ENCODE results near the gene NAA15. TPM values are rescaled to one million over a fixed set of nuclear protein-coding genes. Genes with fewer than 3 reads are reported as not detected.

The NAA15 gene
- total RNA-seq, 4 donors from 2014 or later = 25.0 to 48.8 (median 37.2) TPM

GRCh38 chr4:139419388-139419914, 118.1 kb downstream of the NAA15 start:
- in situ Hi-C loops (cut with MboI; ENCODE audit: low sequenced_read_pairs in 4 of 4) = loop anchor here in 1 of 4 donors (10.0 kb wide), 1 partner anchor 45 kb away; no protein-coding TSS in a partner anchor
- Histone ChIP-seq H3K4me3 (no peak overlapping the region), H3K27ac (peak overlapping the region; percentile 5 to 64 (median 46)), H3K36me3 (no peaks in the 10 kb centered on the region), H3K27me3 (no peaks in the 10 kb centered on the region), H3K4me1 (no peaks in the 10 kb centered on the region), H3K9me3 (no peaks in the 10 kb centered on the region)
- DNase-seq = peak; percentile 17 to 47
- no peak for TF ChIP-seq POLR2A (IDR thresholded peaks at IDR 0.05)
- no peak for TF ChIP-seq CTCF (IDR thresholded peaks at IDR 0.05 in 4 of 5, conservative IDR thresholded peaks at IDR 0.05 in 1 of 5)
- ATAC-seq = peak in 1 of 2 donors; percentile 60
- intact Hi-C loops (cut with DNase I; ENCODE audit: low total_unique reads) = loop anchor here (5.0 kb wide), 3 partner anchors 93 to 213 kb away; partner anchors contain the start of gene SETD7

- Histone ChIP-seq H3K4me3 (no peak overlapping the region), H3K27me3 (no peaks in the 10 kb centered on the region), H3K36me3 (no peaks in the 10 kb centered on the region), H3K4me1 (no peaks in the 10 kb centered on the region), H3K9me3 (no peaks in the 10 kb centered on the region), H3K27ac (peak overlapping the region in 1 of 4 donors; percentile 44)
- in situ Hi-C loops (cut with MboI; ENCODE audit: low sequenced_read_pairs in 4 of 4) (no loop called here), intact Hi-C loops (cut with DNase I; ENCODE audit: low total_unique reads) (no loop called here)
- no peak for DNase-seq
- TF ChIP-seq POLR2A (IDR thresholded peaks at IDR 0.05) (no peak), CTCF (IDR thresholded peaks at IDR 0.05 in 4 of 5, conservative IDR thresholded peaks at IDR 0.05 in 1 of 5) (no peak)
- no peak for ATAC-seq
Observed at GRCh38 chr4:139420652-139421051, 119.3 kb downstream of the NAA15 start.

- Histone ChIP-seq H3K36me3 (peaks cover 0 to 17% of the 10 kb centered on the region in 2 donors), H3K9me3 (no peaks in the 10 kb centered on the region), H3K27ac (no peak overlapping the region), H3K27me3 (no peaks in the 10 kb centered on the region), H3K4me1 (no peaks in the 10 kb centered on the region), H3K4me3 (no peak overlapping the region)
- intact Hi-C loops (cut with DNase I; ENCODE audit: low total_unique reads) = no loop called here
- no peak for TF ChIP-seq POLR2A (IDR thresholded peaks at IDR 0.05)
- TF ChIP-seq CTCF (IDR thresholded peaks at IDR 0.05 in 4 of 5, conservative IDR thresholded peaks at IDR 0.05 in 1 of 5) = no peak
- no peak for DNase-seq
- in situ Hi-C loops (cut with MboI; ENCODE audit: low sequenced_read_pairs in 4 of 4) = no loop called here
- no peak for ATAC-seq
Observed at GRCh38 chr4:139436122-139436521, 134.8 kb downstream of the NAA15 start.

- DNase-seq = no peak
- TF ChIP-seq POLR2A (IDR thresholded peaks at IDR 0.05) (no peak), CTCF (IDR thresholded peaks at IDR 0.05 in 4 of 5, conservative IDR thresholded peaks at IDR 0.05 in 1 of 5) (no peak)
- H3K36me3 ChIP-seq = peaks cover 0 to 17% of the 10 kb centered on the region in 2 donors
- no peak overlapping the region for H3K27ac ChIP-seq
- H3K27me3 ChIP-seq = no peaks in the 10 kb centered on the region
- intact Hi-C loops (cut with DNase I; ENCODE audit: low total_unique reads) (no loop called here), in situ Hi-C loops (cut with MboI; ENCODE audit: low sequenced_read_pairs in 4 of 4) (no loop called here)
- no peaks in the 10 kb centered on the region for H3K4me1 ChIP-seq
- H3K9me3 ChIP-seq = no peaks in the 10 kb centered on the region
- no peak overlapping the region for H3K4me3 ChIP-seq
- no peak for ATAC-seq
Observed at GRCh38 chr4:139438141-139438540, 136.8 kb downstream of the NAA15 start.

- in situ Hi-C loops (cut with MboI; ENCODE audit: low sequenced_read_pairs in 4 of 4) (no loop called here), intact Hi-C loops (cut with DNase I; ENCODE audit: low total_unique reads) (no loop called here)
- Histone ChIP-seq H3K27me3 (no peaks in the 10 kb centered on the region), H3K36me3 (peaks cover 0 to 17% of the 10 kb centered on the region in 2 donors), H3K4me3 (no peak overlapping the region), H3K4me1 (no peaks in the 10 kb centered on the region), H3K9me3 (no peaks in the 10 kb centered on the region), H3K27ac (no peak overlapping the region)
- no peak for TF ChIP-seq CTCF (IDR thresholded peaks at IDR 0.05 in 4 of 5, conservative IDR thresholded peaks at IDR 0.05 in 1 of 5)
- ATAC-seq (no peak), DNase-seq (no peak)
Observed at GRCh38 chr4:139441029-139441428, 139.7 kb downstream of the NAA15 start.

Data from gastrocnemius medialis (tissue), 4 donors.